ENCODE data around the gene POLR2B. TPM values are rescaled to one million over a fixed set of nuclear protein-coding genes. Genes with fewer than 3 reads are reported as not detected.

Gene POLR2B
- total and polyA plus RNA-seq, 2 of the 4 experiments (the other 2 are of a cell fraction), result 74.0 to 106 TPM

GRCh38 chr4:56961107-56961500, 17.6 kb upstream of the POLR2B start (continued):
- no peak for TF ChIP-seq RCOR1 (IDR thresholded peaks at IDR 0.05; ENCODE audit: insufficient replicate concordance, low read length)

- ATAC-seq (ENCODE audit: low read depth), result no peak
- dilution Hi-C loops (cut with HindIII; ENCODE audit: low sequenced_read_pairs, unreplicated experiment), result no loop called here
- WGBS, 2 experiments (ENCODE audit: extremely low coverage in 2 of 2, insufficient read length in 1 of 2), result no CpG with 5 or more reads among the region's 2 CpGs
- POLR2A ChIA-PET (ENCODE audit: unreplicated experiment), result no interaction called here
- peaks cover 8% of the 10 kb centered on the region; the same call in 1 of the 2 replicates for H4K20me1 ChIP-seq (ENCODE audit: insufficient read depth, low read length)
- CTCF ChIA-PET, result no interaction called here
- no peaks in the 10 kb centered on the region; the same call in none of the 2 replicates for H3K9me1 ChIP-seq (ENCODE audit: insufficient read depth, low read length)
- H3K27ac ChIP-seq (ENCODE audit: insufficient read depth, low read length), result no peak overlapping the region
- no peak overlapping the region for H2BK15ac ChIP-seq (ENCODE audit: low read depth, low read length)
- peaks cover 8 to 35% of the 10 kb centered on the region in 2 experiments; a peak in 3 of 4 replicates for H3K79me1 ChIP-seq (ENCODE audit: low read depth in 1 of 2, low read length in 2 of 2)
- H3K14ac ChIP-seq (replicated peaks; ENCODE audit: low read depth, low read length), result no peak overlapping the region
- H3K4me3 ChIP-seq (ENCODE audit: insufficient read depth, low read depth, low read length), result no peak overlapping the region
- no peaks in the 10 kb centered on the region for H3K27me3 ChIP-seq (ENCODE audit: control insufficient read depth, insufficient read depth, low read length)
- H4K91ac ChIP-seq (ENCODE audit: insufficient read depth, low read depth, low read length), result no peak overlapping the region
- H3K56ac ChIP-seq (ENCODE audit: extremely low read depth, insufficient read depth, low read length), result no peak overlapping the region
- no peak overlapping the region for H2AK9ac ChIP-seq (replicated peaks; ENCODE audit: low read depth, low read length, poor library complexity)
- H3K18ac ChIP-seq (ENCODE audit: low read depth, low read length), result no peak overlapping the region
- H2AK5ac ChIP-seq (ENCODE audit: low read depth, low read length), result no peak overlapping the region
- no peaks in the 10 kb centered on the region for H3K4me1 ChIP-seq (ENCODE audit: control insufficient read depth, insufficient read depth, low read length)
- no peak overlapping the region for H2BK20ac ChIP-seq (ENCODE audit: low read depth, low read length)
- no peak overlapping the region for H2BK120ac ChIP-seq (ENCODE audit: low read depth, low read length)
- no peak for TF ChIP-seq SMC3 (IDR thresholded peaks at IDR 0.05; ENCODE audit: low read depth, low read length)
- TF ChIP-seq CHD1 (IDR thresholded peaks at IDR 0.05; ENCODE audit: low read depth, low read length), result no peak
- TF ChIP-seq RAD21 (IDR thresholded peaks at IDR 0.05; ENCODE audit: low read length), result no peak
- no peak for TF ChIP-seq RFX5 (IDR thresholded peaks at IDR 0.05; ENCODE audit: low read depth, low read length)
- no peak for TF ChIP-seq MAZ (IDR thresholded peaks at IDR 0.05; ENCODE audit: borderline replicate concordance, low read depth, low read length)
- no peak for TF ChIP-seq CEBPB (IDR thresholded peaks at IDR 0.05; ENCODE audit: low read depth, low read length)
- TF ChIP-seq MAFK (IDR thresholded peaks at IDR 0.05; ENCODE audit: low read depth, low read length), result no peak
- TF ChIP-seq MXI1 (IDR thresholded peaks at IDR 0.05; ENCODE audit: borderline replicate concordance, low read depth, low read length), result no peak
- no peak for TF ChIP-seq USF2 (IDR thresholded peaks at IDR 0.05; ENCODE audit: low read depth, low read length)
- no peak for TF ChIP-seq POLR2A (IDR thresholded peaks at IDR 0.05; ENCODE audit: low read depth, low read length)
- TF ChIP-seq BHLHE40 (IDR thresholded peaks at IDR 0.05; ENCODE audit: low read depth, low read length), result no peak
- TF ChIP-seq CTCF (conservative IDR thresholded peaks at IDR 0.05; ENCODE audit: low read depth, low read length), result no peak
- no peak overlapping the region for H4K5ac ChIP-seq (ENCODE audit: low read depth, low read length)
- H3K23ac ChIP-seq (ENCODE audit: low read depth, low read length), result no peak overlapping the region
- no TSS peak for BruUV-seq (replicated peaks)
- H3K36me3 ChIP-seq (ENCODE audit: control insufficient read depth, insufficient read depth, low read length), result peaks cover 40% of the 10 kb centered on the region
- intact Hi-C loops (cut with micrococcal nuclease), result no loop called here
- in situ Hi-C loops (cut with MboI; ENCODE audit: low sequenced_read_pairs), result no loop called here
- H3K4me2 ChIP-seq (ENCODE audit: low read depth, low read length), result no peak overlapping the region
- DNase-seq, result no peak
- H4K8ac ChIP-seq (ENCODE audit: low read depth in 2 of 2, low read length in 2 of 2), result no peak overlapping the region
- no peak overlapping the region for H2BK5ac ChIP-seq (ENCODE audit: low read depth, low read length, poor library complexity, severe bottlenecking)
- no peak overlapping the region for H2AFZ ChIP-seq (replicated peaks; ENCODE audit: low read length, poor library complexity)
- no peak overlapping the region for H3K4ac ChIP-seq (ENCODE audit: low read depth, low read length)
- peaks cover 6% of the 10 kb centered on the region for H3K9me3 ChIP-seq (ENCODE audit: control insufficient read depth, insufficient read depth, low read length)
- H3K9ac ChIP-seq (ENCODE audit: low read depth, low read length), result no peak overlapping the region
Measured at GRCh38 chr4:56971383-56971782, 7.3 kb upstream of the POLR2B start.

Data from IMR-90 (cell line).